Kidney epithelial cell (primary cell): ENCODE measurements around the gene KCNC4. TPM values are rescaled to one million over a fixed set of nuclear protein-coding genes. Genes with fewer than 3 reads are reported as not detected.

Source experiments
- DNase-seq: peaks from one replicate; pipeline ENCODE4 v3.0.0-alpha.2; 2010; ENCODE audit warnings: low read depth
- H3K27me3 ChIP-seq: 2 replicates; pipeline ENCODE4 v1.6.0; 2011; ENCODE audit warnings: low read length; ENCODE audit not compliant: control insufficient read depth, insufficient read depth
- H3K36me3 ChIP-seq: 2 replicates; pipeline ENCODE4 v1.5.1; 2011; ENCODE audit warnings: low read length; ENCODE audit not compliant: control insufficient read depth, insufficient read depth
- H3K4me3 ChIP-seq: 2 replicates; pipeline ENCODE4 v1.5.1; 2011; ENCODE audit warnings: low read depth, mild to moderate bottlenecking, control low read depth, low read length
- CTCF ChIP-seq: IDR thresholded peaks from 2 replicates; pipeline ENCODE4 v1.5.1; 2011; ENCODE audit warnings: mild to moderate bottlenecking, moderate library complexity, low read length, control low read depth, inconsistent platforms; ENCODE audit not compliant: insufficient read depth, poor library complexity, severe bottlenecking
- total RNA-seq: library from RNA; depleted of rRNA; stranded (reverse); fragments of >200 nt; gene quantifications from 2 replicates; pipeline ENCODE4 v1.2.3, GENCODE V29; 2015

KCNC4 gene
- total RNA-seq, 1 donor from 2014 or later, result 1.8 TPM

DNA sequence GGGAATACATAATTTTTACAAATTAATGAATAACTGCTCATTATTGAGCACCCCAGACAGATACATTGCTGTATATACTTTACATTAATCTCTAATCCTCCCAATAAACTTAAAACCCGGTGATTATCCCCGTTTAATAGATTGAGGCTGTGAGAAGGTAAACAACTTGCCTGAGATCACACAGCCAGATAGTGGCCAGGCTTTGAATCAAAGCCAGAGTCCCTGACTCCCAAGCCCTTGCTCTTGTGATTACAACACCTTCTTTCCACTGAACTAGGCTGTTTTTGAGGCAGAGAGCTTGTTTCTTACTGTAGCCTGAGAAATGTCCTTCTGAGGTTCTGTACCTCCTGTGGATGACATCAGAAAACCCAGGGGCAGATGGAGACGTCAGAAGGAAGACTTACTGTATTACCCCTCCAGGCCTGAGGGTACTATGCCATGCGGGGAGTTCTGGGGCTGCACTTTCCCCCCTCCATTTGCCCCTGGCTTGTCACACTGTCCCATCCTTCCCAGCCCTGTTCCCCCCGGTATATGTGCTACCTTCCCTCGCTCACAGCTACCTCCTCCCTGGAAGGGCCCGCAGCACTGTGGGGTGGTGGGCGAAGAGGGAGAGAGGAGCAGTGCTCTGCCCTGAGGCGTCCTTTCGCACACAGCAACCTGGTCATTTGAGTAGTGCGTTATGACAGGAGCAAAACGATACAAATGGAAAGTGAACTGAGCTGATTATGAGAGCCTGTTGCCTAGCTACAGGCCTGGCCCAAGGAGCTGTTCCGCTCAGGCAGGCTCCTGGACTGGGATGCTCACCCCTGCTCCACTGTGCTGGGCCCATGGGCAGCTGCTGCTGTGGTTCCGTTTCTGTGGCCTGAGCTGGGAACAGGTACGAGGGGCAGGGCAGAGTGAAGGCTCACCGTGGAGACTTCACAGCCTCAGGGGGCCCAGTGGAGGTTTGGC lies 4.6 kb downstream of the KCNC4 start:
- Histone ChIP-seq H3K27me3 (peaks cover 24% of the 10 kb centered on the region), H3K4me3 (no peak overlapping the region), H3K36me3 (no peaks in the 10 kb centered on the region)
- TF ChIP-seq CTCF, result no peak
- DNase-seq, result no peak

DNA sequence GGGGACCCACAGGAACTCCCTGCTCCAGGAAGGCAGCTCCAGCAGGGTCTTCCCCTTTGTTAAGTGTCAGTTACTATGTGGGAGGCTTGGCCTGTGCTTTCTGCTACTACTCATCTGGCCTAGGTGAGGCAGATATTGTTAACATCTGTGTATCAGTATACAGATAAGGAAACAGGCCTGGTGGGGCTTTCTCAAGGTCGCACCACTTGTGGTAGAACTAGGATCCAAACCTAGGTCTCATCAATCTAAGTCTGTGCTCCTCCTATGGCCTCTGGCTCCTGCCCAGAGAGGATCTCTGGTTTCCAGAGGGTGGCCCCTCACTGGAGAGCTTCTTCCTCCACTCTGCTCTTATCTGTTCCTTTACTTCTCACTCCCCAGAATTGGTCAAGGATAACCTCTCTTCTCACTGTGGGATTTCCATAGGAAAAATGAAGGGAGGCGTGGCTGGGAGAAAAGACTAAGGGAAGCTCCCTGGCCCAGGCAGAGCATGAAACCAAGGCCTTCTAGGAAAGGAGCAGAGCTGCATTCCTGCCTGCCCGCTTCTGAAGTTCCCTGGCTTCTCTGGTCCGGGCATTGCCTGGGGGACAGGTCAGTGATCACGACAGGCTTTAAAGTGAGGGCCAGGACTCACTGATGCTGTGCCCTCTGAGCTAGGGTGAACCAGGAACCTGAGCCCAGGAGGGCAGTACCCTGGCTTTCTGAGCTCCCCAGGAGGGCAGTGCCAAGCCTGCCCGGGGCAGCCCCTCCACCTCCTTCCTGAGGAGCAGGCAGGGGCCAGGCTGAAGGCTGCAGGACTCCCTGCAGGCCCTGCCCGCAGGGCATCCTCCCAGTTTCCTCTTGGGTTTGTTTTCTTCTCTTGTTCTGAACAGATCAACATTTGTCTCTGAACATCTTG lies 5.8 kb downstream of the KCNC4 start:
- H3K4me3 ChIP-seq, result no peak overlapping the region
- H3K36me3 ChIP-seq, result no peaks in the 10 kb centered on the region
- no peak for TF ChIP-seq CTCF
- DNase-seq, result no peak
- peaks cover 22% of the 10 kb centered on the region for H3K27me3 ChIP-seq

- DNase-seq, result no peak
- Histone ChIP-seq H3K27me3 (peaks cover 12% of the 10 kb centered on the region), H3K4me3 (no peak overlapping the region), H3K36me3 (no peaks in the 10 kb centered on the region)
- TF ChIP-seq CTCF, result no peak
Measured at GRCh38 chr1:110216844-110217444, 6.8 kb downstream of the KCNC4 start.

- no peak for DNase-seq
- peaks cover 4% of the 10 kb centered on the region for H3K27me3 ChIP-seq
- no peaks in the 10 kb centered on the region for H3K36me3 ChIP-seq
- no peak overlapping the region for H3K4me3 ChIP-seq
- TF ChIP-seq CTCF, result no peak
Measured at GRCh38 chr1:110218137-110218536, 8.0 kb downstream of the KCNC4 start.

GRCh38 chr1:110218739-110219138 lies 8.6 kb downstream of the KCNC4 start:
- Histone ChIP-seq H3K27me3 (no peaks in the 10 kb centered on the region), H3K36me3 (no peaks in the 10 kb centered on the region), H3K4me3 (no peak overlapping the region)
- no peak for TF ChIP-seq CTCF
- no peak for DNase-seq
